B cell (primary cell): ENCODE data around the gene PARVB. TPM values are rescaled to one million over a fixed set of nuclear protein-coding genes. Genes with fewer than 3 reads are reported as not detected.

Source experiments
- ATAC-seq: fragments of 200-7000 bp; cut with Tn5 transposase; one replicate; pipeline ENCODE4 v1.10.0; 2021; ENCODE audit warnings: low read depth, mild to moderate bottlenecking, moderate number of reproducible peaks, moderate library complexity
- CTCF ChIA-PET: fragments of 350-600 bp; sonication (Branson Sonifier 250); formaldehyde crosslinking; loops from one replicate; lab custom pipeline; 2021; ENCODE audit warnings: antibody characterized with exemption, inconsistent platforms; lab: Charles Lee
- POLR2A ChIA-PET: fragments of 350-600 bp; sonication (Branson Sonifier 250); formaldehyde crosslinking; loops from one replicate; lab custom pipeline; 2021; ENCODE audit warnings: antibody characterized with exemption; lab: Charles Lee
- DNase-seq: peaks from one replicate; pipeline ENCODE4 v3.0.0; 2013
- H2AFZ ChIP-seq: 2 replicates; pipeline ENCODE4 v1.6.1; 2012; ENCODE audit warnings: mild to moderate bottlenecking, low read depth, low read length; ENCODE audit not compliant: insufficient read depth, poor library complexity, severe bottlenecking
- H3K27ac ChIP-seq, 2 donors: 1 replicate in 1 of 2; 2 replicates in 1 of 2; pipeline ENCODE4 v1.5.1; 2012 to 2013; ENCODE audit warnings: low read length in 2 of 2, mild to moderate bottlenecking in 2 of 2, moderate library complexity in 1 of 2
- H3K27me3 ChIP-seq, 4 experiments: fragments of 200-600 bp in 1 of 4; sonication (generic) in 1 of 4; replicated peaks in 1 of 4; 1 replicate in 2 of 4; 2 replicates in 2 of 4; pipeline versions ENCODE4 v1.6.1 to v1.7.0; 2013 to 2016; ENCODE audit warnings: low read length in 3 of 4, mild to moderate bottlenecking in 2 of 4, mixed read lengths in 1 of 4, moderate library complexity in 1 of 4; ENCODE audit not compliant: insufficient read depth in 4 of 4, control insufficient read depth in 3 of 4; ENCODE audit errors: control extremely low read depth in 1 of 4
- H3K36me3 ChIP-seq, 2 experiments: replicated peaks in 1 of 2; 1 replicate in 1 of 2; 2 replicates in 1 of 2; pipeline versions ENCODE4 v1.6.1 to v1.7.1; 2013; ENCODE audit warnings: low read length in 1 of 2; ENCODE audit not compliant: insufficient read depth in 2 of 2, control insufficient read depth in 1 of 2; ENCODE audit errors: control extremely low read depth in 1 of 2, extremely low read depth in 1 of 2
- H3K4me1 ChIP-seq, 2 donors: fragments of 200-600 bp in 1 of 2; sonication (generic) in 1 of 2; 1 replicate in 1 of 2; 2 replicates in 1 of 2; pipeline versions ENCODE4 v1.5.1 to v1.6.1; 2013 to 2017; ENCODE audit warnings: low read length in 2 of 2; ENCODE audit not compliant: control insufficient read depth in 2 of 2, insufficient read depth in 2 of 2
- H3K4me2 ChIP-seq: replicated peaks from 2 replicates; pipeline ENCODE3; 2012; ENCODE audit warnings: mild to moderate bottlenecking, low read depth, low read length; ENCODE audit not compliant: poor library complexity, severe bottlenecking
- H3K4me3 ChIP-seq, 5 experiments: fragments of 200-600 bp in 1 of 5; sonication (generic) in 1 of 5; 1 replicate in 3 of 5; 2 replicates in 2 of 5; pipeline versions ENCODE4 v1.5.1 to v1.7.0; 2011 to 2016; ENCODE audit warnings: low read length in 4 of 5, mild to moderate bottlenecking in 4 of 5, low read depth in 2 of 5, control low read depth in 1 of 5, moderate library complexity in 1 of 5; ENCODE audit not compliant: insufficient read depth in 1 of 5; ENCODE audit errors: control extremely low read depth in 1 of 5, extremely low read depth in 1 of 5
- H3K79me2 ChIP-seq: fragments of 200-600 bp; sonication (generic); one replicate; pipeline ENCODE4 v1.6.0; 2016; ENCODE audit warnings: low read length; ENCODE audit not compliant: control insufficient read depth, insufficient read depth
- H3K9ac ChIP-seq: fragments of 200-600 bp; sonication (generic); 2 replicates; pipeline ENCODE4 v1.6.1; 2017; ENCODE audit warnings: mild to moderate bottlenecking, low read length, moderate library complexity
- H3K9me3 ChIP-seq, 3 donors: one replicate each; pipeline versions ENCODE4 v1.6.1 to v1.7.1; 2013; ENCODE audit warnings: low read length in 2 of 3; ENCODE audit not compliant: control insufficient read depth in 2 of 3, insufficient read depth in 1 of 3; ENCODE audit errors: control extremely low read depth in 1 of 3
- H4K20me1 ChIP-seq: 2 replicates; pipeline ENCODE4 v1.6.0; 2012; ENCODE audit warnings: mild to moderate bottlenecking, low read length; ENCODE audit not compliant: insufficient read depth, control insufficient read depth, poor library complexity, severe bottlenecking
- H3K27ac Mint-ChIP-seq: one replicate; pipeline ENCODE4 v1.8.0; 2021; ENCODE audit warnings: mixed read lengths
- H3K27me3 Mint-ChIP-seq: one replicate; pipeline ENCODE4 v1.8.0; 2021; ENCODE audit warnings: mixed read lengths
- H3K4me1 Mint-ChIP-seq: one replicate; pipeline ENCODE4 v1.8.0; 2021; ENCODE audit warnings: mixed read lengths
- H3K4me3 Mint-ChIP-seq: one replicate; pipeline ENCODE4 v1.8.0; 2021; ENCODE audit warnings: mixed read lengths
- H3K9me3 Mint-ChIP-seq: one replicate; pipeline ENCODE4 v1.8.0; 2022; ENCODE audit warnings: mixed read lengths; ENCODE audit not compliant: insufficient read depth
- CTCF ChIP-seq: fragments of 200-600 bp; IDR thresholded peaks from one replicate; pipeline ENCODE4 v1.8.0; 2022; ENCODE audit warnings: antibody characterized with exemption, mild to moderate bottlenecking
- EZH2 ChIP-seq: IDR thresholded peaks from 2 replicates; pipeline ENCODE4 v1.6.1; 2012; ENCODE audit warnings: borderline replicate concordance, low read depth, mild to moderate bottlenecking, moderate library complexity, low read length; ENCODE audit not compliant: insufficient read depth, poor library complexity, severe bottlenecking
- WGBS: methylation state at CpG from one replicate; pipeline ENCODE4 v1.1.5; 2013; ENCODE audit warnings: missing lambda C conversion rate; ENCODE audit not compliant: insufficient coverage; 5-methylcytosine and 5-hydroxymethylcytosine counted together
- intact Hi-C: fragments of 100-400 bp; cut with micrococcal nuclease; formaldehyde crosslinking; loops from one replicate; pipeline ENCODE4 v1.10.0; 2022
- polyA plus RNA-seq: library from polyadenylated mRNA; depleted of rRNA; stranded (reverse); fragments of >200 nt; gene quantifications from 2 replicates; pipeline ENCODE4 v1.2.3, GENCODE V29; 2012
- total RNA-seq, 2 donors: library from RNA; stranded (reverse); fragments of 120-200 nt in 1 of 2; gene quantifications; 1 replicate in 1 of 2; 2 replicates in 1 of 2; pipeline versions ENCODE4 v1.2.3 to v1.2.4, GENCODE V29; 2013 to 2022

The PARVB gene
- total and polyA plus RNA-seq, 2 donors (not counting 1 experiment from before 2014, with no cell fraction given) = 48.0 to 49.4 TPM

- intact Hi-C loops = no loop called here
- POLR2A ChIA-PET = no interaction called here
- ATAC-seq = no peak
Observed at GRCh38 chr22:44215287-44215686, 191.2 kb downstream of the PARVB start.

GRCh38 chr22:44217346-44217745, 193.2 kb downstream of the PARVB start:
- TF ChIP-seq CTCF = no peak
- no peak for TF ChIP-seq EZH2
- ChIA-PET CTCF (no interaction called here), POLR2A (no interaction called here)
- ATAC-seq (no peak), DNase-seq (no peak)
- H3K9me3 ChIP-seq = peaks cover 0 to 16% (median 8%) of the 10 kb centered on the region in 3 donors
- H2AFZ ChIP-seq = no peak overlapping the region
- Mint-ChIP-seq H3K27ac (no peak overlapping the region), H3K4me3 (no peak overlapping the region), H3K4me1 (no peaks in the 10 kb centered on the region), H3K27me3 (no peaks in the 10 kb centered on the region), H3K9me3 (no peaks in the 10 kb centered on the region)
- no peaks in the 10 kb centered on the region for H4K20me1 ChIP-seq
- H3K36me3 ChIP-seq = no peaks in the 10 kb centered on the region
- no peak overlapping the region for H3K4me3 ChIP-seq
- H3K4me1 ChIP-seq = no peaks in the 10 kb centered on the region
- H3K9ac ChIP-seq = no peak overlapping the region
- WGBS = 94% methylated on average over 7 of the region's 7 CpGs
- intact Hi-C loops = no loop called here
- no peaks in the 10 kb centered on the region for H3K27me3 ChIP-seq
- H3K4me2 ChIP-seq = no peak overlapping the region
- no peaks in the 10 kb centered on the region for H3K79me2 ChIP-seq
- no peak overlapping the region for H3K27ac ChIP-seq

More at GRCh38 chr22:44215287-44215686, 191.2 kb downstream of the PARVB start:
- DNase-seq = no peak
- no peak for TF ChIP-seq EZH2
- no peak for TF ChIP-seq CTCF
- Mint-ChIP-seq H3K4me3 (no peak overlapping the region), H3K27me3 (no peaks in the 10 kb centered on the region), H3K9me3 (no peaks in the 10 kb centered on the region), H3K27ac (no peak overlapping the region), H3K4me1 (peaks cover 2% of the 10 kb centered on the region)
- peaks cover 0 to 11% (median 8%) of the 10 kb centered on the region in 3 donors for H3K9me3 ChIP-seq
- WGBS = 100% methylated on average over 2 of the region's 4 CpGs
- no peaks in the 10 kb centered on the region for H3K79me2 ChIP-seq
- no peak overlapping the region for H3K4me3 ChIP-seq
- no peaks in the 10 kb centered on the region for H3K27me3 ChIP-seq
- H3K4me2 ChIP-seq = no peak overlapping the region
- no peak overlapping the region for H2AFZ ChIP-seq
- H3K9ac ChIP-seq = no peak overlapping the region
- H3K36me3 ChIP-seq = no peaks in the 10 kb centered on the region
- H3K27ac ChIP-seq = no peak overlapping the region
- CTCF ChIA-PET = interaction anchor here (0.6 kb wide), 1 partner anchor 334 kb away, joined by 4 read pairs; no protein-coding TSS in a partner anchor
- no peaks in the 10 kb centered on the region for H4K20me1 ChIP-seq
- H3K4me1 ChIP-seq = no peaks in the 10 kb centered on the region
